ENCODE measurements around the gene LSG1.

LSG1 gene

GRCh38 chr3:194686816-194687637 is 15.0 kb upstream of the LSG1 start:
- DNase-seq (ENCODE audit: low spot score): no peak

- no peak for DNase-seq (ENCODE audit: low spot score)
Measured at GRCh38 chr3:194686414-194686815, 14.4 kb upstream of the LSG1 start.

GRCh38 chr3:194685718-194686413 is 13.9 kb upstream of the LSG1 start, which contains the start of gene FAM43A:
Gene FAM43A (plus strand): TSS chr3:194685883. CDS start chr3:194686827, 944 bp downstream.
- DNase-seq (ENCODE audit: low spot score): peak; percentile 93

- DNase-seq (ENCODE audit: low spot score): no peak
Measured at GRCh38 chr3:194685065-194685717, 13.2 kb upstream of the LSG1 start.

GRCh38 chr3:194683380-194683779 is 11.4 kb upstream of the LSG1 start:
- DNase-seq (ENCODE audit: low spot score): no peak

GRCh38 chr3:194682694-194683310 is 10.8 kb upstream of the LSG1 start:
- peak; percentile 93 for DNase-seq (ENCODE audit: low spot score)

GRCh38 chr3:194682189-194682693 is 10.2 kb upstream of the LSG1 start:
- no peak for DNase-seq (ENCODE audit: low spot score)

GRCh38 chr3:194680888-194681615 is 9.1 kb upstream of the LSG1 start:
- no peak for DNase-seq (ENCODE audit: low spot score)

GRCh38 chr3:194676471-194676870 is 4.5 kb upstream of the LSG1 start:
- no peak for DNase-seq (ENCODE audit: low spot score)

GRCh38 chr3:194675680-194676079 is 3.7 kb upstream of the LSG1 start:
- DNase-seq (ENCODE audit: low spot score): no peak

GRCh38 chr3:194675081-194675640 is 3.2 kb upstream of the LSG1 start:
- peak; percentile 25 for DNase-seq (ENCODE audit: low spot score)

GRCh38 chr3:194673761-194674160 is 1.8 kb upstream of the LSG1 start:
- no peak for DNase-seq (ENCODE audit: low spot score)

GRCh38 chr3:194672876-194673275 is 885 bp upstream of the LSG1 start:
- peak; percentile 6 for DNase-seq (ENCODE audit: low spot score)

GRCh38 chr3:194671511-194671899 is 486 bp downstream of the LSG1 start:
- DNase-seq (ENCODE audit: low spot score): peak; percentile 63

- no peak for DNase-seq (ENCODE audit: low spot score)
Measured at GRCh38 chr3:194667363-194667762, 4.6 kb downstream of the LSG1 start.

GRCh38 chr3:194664857-194665256 is 7.1 kb downstream of the LSG1 start:
- no peak for DNase-seq (ENCODE audit: low spot score)

GRCh38 chr3:194661946-194662345 is 10.0 kb downstream of the LSG1 start:
- no peak for DNase-seq (ENCODE audit: low spot score)

GRCh38 chr3:194661374-194661773 is 10.6 kb downstream of the LSG1 start:
- no peak for DNase-seq (ENCODE audit: low spot score)

GRCh38 chr3:194659778-194660177 is 12.2 kb downstream of the LSG1 start:
- DNase-seq (ENCODE audit: low spot score): no peak

GRCh38 chr3:194658477-194659242 is 13.3 kb downstream of the LSG1 start:
- DNase-seq (ENCODE audit: low spot score): no peak

All from SW480 (cell line).